ENCODE data around the gene MLANA.

MLANA gene, protein sequence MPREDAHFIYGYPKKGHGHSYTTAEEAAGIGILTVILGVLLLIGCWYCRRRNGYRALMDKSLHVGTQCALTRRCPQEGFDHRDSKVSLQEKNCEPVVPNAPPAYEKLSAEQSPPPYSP

DNA sequence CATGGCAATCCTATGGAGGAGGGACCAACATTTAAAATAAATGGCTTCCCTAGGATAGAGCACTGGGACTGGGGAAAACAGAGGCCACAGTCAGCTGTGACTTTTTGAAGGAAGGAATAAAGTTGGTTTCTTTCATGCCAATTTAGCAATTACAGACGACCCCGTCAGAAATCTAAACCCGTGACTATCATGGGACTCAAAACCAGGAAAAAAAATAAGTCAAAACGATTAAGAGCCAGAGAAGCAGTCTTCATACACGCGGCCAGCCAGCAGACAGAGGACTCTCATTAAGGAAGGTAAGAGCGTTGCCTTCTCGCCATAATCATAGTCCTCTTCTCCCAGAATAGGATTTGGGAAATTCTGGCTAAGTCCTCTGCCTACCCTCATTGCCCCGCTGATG lies at the start of gene MLANA:
Gene MLANA, plus strand, starts transcription at position 249 of the 400 bp plus-strand sequence. CDS start 1,586 bp downstream, outside the sequence.
- no peak for FAIRE-seq

DNA sequence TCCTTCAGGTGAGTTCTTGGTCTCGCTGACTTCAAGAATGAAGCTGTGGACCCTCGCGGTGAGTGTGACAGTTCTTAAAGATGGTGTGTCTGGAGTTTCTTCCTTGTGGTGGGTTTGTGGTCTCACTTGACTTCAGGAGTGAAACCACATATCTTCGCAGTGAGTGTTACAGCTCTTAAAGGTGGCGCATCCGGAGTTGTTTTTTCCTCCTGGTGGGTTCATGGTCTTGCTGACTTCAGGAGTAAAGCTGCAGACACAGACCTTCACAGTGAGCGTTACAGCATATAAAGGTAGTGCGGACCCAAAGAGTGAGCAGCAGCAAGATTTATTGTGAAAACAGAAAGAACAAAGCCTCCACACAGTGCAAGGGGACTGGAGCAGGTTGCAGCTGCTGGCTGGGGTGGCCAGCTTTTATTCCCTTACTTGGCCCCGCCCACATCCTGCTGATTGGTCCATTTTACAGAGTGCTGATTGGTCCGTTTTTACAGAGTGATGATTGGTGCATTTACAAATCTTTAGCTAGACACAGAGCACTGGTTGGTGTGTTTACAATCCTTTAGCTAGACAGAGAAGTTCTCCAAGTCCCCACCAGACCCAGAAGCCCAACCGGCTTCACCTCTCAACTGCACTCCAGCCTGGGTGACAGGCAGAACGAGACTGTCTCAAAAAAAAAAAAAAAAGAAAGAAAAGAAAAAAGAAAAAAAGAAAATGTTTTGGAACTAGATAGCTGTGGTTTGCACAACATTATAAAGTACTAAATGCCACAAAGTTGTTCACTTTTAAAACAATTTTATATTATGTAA lies 48.7 kb upstream of the MLANA start:
- FAIRE-seq, result no peak

DNA sequence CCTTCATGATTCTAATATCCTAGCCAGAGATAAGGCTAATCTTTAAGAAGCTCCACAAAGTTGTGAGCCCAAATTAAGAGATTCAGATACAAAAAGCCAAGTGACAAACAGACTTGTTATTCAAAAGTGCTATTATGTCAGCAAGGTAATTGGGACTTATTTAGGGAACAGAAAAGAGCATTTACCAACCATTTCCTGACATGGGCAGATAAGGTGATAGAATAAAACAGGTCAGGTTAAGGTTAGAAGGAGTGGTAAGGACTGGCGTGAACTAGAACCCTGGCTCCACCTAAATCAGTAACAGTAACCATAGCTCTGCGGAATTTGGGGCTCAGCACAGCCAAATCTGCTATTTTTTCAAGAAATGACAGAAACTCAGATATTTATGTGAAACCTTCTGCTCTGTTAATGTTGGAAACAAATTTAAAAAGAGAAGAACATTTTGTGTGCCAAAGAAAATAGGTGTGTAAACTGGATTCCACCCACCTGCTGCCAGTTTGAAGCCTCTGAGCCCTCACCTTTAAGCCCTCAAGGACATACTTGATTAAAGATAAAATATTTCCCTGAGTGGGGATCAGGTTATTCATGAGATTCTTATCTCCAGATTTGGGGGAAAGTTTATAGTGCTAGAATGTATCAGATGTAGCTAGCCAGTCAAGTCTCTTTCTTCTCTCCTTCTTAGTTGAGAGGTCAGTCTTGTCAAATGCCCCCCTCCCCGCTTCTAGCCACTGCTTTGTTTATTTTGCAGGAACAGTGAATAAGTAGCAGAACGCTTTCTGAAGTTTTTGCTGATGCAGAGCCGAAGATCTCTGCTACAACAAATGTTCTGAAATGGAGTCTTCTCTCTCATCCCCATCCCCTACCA lies 47.5 kb upstream of the MLANA start:
- no peak for FAIRE-seq

DNA sequence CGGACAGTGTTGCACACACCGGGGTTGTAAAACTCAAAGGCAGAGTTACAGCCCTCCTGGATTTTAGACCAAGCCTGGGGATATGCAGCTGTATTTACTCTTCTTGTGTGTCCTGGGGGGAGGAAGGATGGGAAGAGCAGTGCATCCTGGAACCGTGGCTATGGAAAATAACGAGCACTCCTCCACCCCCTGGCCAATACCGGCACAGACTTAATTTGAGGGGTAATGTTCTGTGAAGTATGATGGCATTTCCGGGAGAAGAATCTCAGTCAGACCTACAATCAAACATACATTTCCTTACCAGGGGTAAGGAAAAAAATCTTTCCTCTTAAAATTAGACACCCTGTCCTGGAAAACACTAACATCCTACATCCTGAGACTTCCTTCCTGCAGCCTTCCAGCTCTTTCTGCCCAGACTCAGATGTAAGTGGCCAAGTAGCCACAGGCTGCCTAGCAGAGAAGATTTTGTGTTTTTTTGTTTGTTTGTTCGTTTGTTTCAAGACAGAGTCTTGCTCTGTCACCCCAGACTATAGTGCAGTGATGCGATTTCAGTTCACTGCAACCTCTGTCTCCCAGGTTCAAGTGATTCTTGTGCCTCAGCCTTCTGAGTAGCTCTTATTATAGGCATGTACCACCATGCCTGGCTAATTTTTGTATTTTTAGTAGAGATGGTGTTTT lies 46.8 kb upstream of the MLANA start:
- FAIRE-seq, result no peak

DNA sequence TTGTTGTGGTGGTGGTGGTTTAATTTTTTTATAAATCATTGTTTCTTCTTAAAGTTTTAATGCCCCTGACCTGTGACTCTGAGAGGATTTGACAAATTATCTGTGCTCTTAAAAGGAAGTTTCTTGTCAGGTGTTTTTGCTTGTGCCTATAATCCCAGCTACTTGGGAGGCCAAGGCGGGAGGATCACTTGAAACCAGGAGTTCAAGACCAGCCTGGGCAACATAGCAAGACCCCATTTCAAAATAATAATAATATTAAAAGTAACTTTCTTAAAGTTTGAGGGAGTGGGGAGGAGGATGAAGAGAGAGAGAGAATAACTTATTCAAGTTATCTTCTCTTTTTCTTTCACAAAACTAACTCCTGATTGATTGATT lies 45.5 kb upstream of the MLANA start:
- FAIRE-seq, result no peak

DNA sequence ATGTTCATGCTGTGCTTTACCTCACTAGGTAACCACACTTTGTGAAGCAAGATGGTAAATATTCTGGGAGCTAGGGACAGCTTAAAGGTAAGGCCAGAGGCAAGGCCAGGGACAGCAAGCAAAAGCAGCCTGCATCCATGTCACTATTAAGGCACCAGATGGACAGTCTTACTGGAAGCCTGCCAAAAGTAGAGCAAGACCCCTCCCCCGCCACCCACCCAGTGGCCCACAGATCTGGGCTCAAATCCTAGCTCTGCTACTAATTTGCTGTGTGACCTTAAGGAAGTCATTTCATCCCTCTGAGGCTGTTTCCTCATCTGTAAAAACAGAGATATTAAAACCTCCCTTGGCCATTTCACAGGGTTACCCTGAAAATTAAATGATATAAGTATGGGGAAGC lies 44.6 kb upstream of the MLANA start:
- no peak for FAIRE-seq

DNA sequence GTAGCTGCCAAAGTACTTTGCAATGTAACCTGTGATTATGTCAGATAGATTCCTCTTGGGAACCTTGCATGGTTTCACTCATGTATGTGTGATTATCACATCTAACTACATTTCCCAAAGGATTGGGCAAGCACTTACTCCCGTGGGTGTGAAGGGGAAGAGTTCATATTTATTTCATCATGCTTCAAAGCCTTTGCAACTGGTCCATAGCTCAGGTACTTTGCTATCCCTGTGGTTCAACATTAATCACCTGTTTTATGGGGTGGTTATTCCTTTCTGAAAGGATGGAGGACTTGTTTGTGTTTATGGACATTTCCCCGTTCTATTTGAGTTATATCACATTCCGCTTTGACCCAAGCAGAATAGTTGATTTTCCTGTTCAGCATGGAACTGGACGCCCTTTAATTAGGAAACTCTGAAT lies 44.2 kb upstream of the MLANA start:
- no peak for FAIRE-seq

DNA sequence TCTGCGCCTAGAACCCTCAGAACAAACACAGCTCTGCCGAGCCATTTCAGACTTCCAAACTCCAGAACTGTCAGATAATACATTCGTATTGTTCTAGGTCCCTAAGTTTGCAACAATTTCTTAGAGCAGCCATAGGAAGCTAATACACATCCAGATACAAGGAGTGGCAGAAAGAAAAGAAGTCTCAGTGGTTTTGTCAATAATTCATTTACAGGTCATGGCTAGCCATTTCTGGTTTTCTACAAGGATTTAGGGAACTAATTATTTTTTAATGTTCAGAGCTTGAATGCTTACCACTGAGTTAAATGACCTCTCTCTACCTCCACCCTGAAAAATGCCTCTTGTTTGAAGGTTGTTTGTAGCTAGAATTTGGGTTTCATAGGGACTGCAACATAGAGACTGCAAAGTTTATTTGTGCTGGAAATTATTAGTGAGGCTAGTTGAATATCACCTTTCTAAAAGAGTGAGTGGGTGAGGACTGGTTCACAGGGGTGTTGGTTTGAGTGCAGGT lies 42.3 kb upstream of the MLANA start:
- FAIRE-seq, result no peak

DNA sequence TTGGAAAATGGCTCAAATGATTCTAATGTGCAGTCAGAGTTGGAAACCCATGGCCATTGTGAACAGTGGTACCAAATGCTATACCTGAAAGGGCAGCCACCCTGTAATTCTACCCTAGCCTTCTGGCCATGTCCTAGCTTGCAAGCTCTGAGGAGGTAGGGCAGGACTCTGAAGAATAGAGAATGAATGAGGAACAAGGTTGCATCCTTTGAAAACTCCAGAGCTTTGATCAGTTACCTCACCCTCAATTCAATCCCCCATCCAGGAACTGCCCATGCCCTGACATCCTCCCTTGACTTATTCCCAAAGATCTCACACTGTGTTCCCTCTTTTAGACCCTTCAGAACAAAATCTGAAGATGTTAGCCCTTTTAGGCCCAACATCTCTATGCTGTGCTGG lies 40.0 kb upstream of the MLANA start:
- no peak for FAIRE-seq

DNA sequence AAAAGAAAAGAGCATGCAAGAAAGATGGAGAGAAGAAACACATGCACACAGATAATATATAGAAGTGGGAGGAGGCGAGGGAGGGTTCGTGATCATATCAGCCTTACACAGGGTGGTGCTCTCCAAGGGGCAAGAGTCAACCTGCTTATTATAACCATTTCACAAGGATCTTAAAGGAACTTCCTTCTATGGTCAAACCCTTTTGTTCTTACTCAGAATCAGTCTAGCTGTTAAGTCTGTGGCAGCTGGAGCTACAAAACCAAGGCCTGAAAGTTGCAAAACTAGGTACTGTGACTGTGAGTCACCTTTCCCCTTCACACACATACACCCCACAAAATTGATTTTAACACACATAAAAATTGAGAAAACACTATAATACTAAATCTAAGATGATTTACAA lies 39.2 kb upstream of the MLANA start:
- FAIRE-seq, result no peak

DNA sequence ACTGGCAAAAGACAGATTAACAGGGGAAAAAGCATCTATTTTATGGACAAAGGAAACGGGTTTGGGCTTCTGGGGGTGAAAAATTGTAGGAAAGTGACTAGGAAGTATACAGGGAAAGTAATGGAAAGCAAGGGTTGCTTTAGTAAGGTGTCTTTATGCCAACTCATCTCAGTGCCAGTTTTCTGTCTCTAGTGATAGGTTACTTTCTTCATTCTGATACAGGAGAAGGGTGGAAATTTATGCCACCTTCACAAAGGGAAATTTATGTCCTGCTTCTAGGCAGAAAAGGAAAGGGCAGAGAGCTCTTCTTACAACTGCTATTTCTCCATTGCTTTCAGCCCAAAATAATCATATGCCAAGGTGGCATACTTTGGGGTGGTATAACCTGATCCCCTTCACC lies 37.7 kb upstream of the MLANA start:
- FAIRE-seq, result no peak

DNA sequence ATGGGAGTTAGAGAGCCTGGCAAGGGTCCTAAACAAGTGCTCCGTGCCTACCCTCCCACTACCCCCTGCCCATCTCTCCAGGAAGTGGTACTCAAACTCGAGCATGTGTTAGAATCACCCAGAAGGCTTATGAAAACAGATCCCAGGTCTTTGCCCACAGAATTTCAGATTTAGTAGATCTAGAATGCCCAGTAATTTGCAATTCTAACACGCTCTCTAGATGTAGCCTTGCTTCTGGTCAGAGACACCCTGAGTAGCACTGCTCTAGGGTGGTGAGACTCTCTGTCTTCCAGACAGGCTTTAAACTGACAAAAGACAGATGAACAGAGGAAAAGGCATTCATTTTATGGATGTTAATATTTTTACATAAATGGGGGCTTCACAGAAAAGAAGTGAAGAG lies 37.1 kb upstream of the MLANA start:
- FAIRE-seq, result no peak

DNA sequence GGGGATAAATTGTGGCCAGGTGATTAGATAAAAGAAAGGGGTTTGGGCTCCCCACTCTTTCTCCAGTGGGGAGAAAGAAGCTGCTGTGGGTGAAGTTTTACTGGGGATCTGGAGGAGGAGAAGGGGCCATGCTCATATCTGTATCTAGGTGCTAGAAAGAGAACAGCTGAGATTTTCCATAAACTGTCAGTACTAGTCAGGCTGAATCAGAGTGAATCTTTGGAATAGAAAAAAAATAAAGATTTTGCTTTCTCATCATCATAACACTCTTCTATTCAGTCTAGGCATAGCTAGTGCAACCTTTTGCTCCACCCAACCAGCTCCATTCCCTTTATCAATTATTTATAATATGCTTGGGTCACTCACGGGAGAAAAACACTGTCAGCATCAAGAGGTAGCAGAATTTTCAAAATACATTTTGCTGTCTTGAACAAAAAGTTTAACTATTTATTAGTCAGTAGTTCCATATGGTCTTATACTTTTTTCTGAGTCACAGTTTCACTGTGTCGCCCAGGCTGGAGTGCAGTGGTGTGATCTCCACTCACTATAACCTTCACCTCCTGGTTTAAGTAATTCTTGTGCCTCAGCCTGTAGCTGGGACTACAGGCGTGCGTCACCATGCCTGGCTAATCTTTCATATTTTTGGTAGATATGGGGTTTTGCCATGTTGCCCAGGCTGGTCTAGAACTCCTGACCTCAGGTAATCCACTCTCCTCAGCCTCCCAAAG lies 36.5 kb upstream of the MLANA start:
- FAIRE-seq, result no peak

DNA sequence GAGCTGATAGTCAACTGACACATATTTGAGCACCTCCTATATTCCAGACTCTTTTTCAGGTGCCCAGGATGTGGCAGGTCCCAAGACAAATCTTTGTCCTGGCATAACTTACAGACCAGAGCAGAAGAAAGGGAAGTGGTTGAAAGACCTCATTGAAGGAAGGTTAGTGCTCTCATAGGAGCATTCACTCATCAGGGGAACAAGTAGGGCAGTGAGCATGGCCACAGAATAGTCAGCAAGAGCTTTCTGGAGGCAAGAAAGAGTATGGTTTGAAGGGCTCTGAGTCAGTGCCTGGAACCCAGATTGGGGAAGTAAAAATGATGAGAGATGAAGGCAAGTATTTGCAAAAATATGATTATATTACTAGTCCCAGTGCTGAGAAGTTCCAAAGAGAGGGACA lies 32.8 kb upstream of the MLANA start:
- FAIRE-seq, result no peak

DNA sequence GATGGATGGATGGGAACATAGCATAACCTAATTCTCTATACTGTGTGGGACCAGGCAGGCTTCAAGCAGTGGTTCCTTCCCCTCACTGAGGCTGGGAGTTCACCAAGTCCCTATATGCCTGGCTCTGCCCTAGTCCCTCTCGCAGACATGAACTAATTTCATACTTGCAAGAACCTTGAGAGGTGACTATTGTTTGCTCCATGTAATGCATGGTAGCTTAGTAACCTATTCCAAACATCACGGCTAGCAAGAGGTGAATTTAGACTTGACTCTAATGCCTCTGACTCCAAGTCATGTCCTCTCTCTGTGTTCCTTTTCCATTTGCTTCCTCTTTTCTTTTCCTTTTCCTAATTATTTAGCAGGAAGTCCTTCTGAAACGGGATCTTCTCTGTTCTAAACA lies 31.9 kb upstream of the MLANA start:
- FAIRE-seq, result no peak

DNA sequence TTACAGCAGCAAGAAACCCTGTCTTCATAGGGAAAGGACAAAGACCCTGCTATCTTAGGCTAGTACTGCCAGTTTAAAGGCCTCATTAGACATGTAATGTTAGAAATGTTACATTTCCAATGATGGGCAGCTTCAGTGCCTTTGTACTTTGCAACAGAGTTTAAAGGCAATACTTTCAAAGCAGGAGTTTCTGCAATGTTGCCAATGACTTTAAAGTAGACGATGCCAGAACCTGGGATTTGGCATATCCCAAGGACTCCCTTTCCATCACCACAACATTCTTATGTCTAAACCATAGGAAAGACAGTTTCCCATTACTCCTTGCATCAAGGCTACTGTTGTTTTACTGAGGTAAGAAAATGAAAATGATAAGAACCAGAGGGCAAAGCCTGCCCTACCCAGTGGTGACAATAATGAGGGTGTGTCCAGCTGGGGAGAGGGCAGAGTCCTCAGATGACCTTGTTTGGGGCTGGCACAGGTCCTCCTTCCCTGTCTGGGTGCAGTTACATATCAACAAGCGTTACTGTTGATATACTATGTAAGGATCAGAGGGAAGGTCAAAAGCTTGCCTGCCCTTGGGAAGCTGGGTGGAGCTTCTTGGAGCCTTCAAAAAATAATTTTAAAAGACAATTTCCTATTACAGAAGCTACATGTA lies 27.5 kb upstream of the MLANA start:
- FAIRE-seq, result no peak

DNA sequence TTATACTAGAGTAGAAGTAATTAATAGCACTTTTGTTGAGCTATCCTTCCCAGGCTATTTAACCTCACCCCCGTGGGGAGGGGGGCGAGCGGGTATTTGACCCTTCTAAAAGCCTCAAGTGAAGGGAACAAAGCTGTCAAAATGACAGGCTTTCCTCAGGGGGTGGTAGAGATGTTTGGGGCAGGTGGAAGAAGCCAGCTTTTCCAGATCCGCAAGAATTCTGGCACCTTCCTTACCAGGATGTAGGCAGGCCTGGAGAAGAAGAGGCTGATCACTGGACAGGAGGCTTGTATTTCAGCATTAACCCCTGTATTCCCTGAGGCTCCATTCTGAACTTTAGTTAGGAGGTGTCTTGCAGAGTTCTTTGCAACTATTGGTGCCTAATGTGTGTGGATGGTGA lies 26.2 kb upstream of the MLANA start:
- no peak for FAIRE-seq

DNA sequence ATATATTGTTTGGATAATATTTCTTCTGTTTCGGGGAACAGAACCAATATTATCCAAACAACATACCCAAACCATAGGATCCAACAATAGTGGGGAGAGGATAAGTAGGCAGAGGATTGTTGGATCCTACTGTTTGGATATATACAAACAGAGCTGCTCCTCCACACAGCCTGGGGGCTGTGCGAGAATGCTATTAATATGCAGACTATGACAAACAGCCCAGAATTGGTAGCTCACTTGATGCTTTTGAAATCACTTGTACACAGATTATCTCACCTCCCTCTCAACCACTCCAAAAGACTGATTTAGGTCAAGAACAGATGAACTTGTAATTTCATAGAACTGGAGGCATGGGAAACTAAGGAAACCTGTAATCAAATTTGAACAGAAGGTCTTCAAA lies 24.4 kb upstream of the MLANA start:
- FAIRE-seq, result no peak

DNA sequence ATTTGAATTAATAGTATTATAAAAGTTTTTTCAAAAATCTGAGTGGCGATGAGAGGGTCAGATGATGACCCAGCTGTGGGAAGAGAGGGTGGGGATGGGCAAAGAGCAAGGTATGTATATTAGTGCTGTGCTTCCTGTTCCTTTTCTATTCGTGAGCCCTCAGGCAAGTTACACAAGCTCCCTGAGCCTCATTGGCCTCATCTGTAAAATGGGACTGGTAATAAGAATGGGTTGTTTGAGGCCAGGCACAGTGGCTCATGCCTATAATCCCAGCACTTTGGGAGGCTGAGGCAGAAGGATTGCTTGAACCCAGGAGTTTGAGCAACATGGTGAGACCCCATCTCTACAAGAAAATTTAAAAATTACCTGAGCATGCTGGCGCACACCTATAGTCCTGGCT lies 24.0 kb upstream of the MLANA start:
- no peak for FAIRE-seq

DNA sequence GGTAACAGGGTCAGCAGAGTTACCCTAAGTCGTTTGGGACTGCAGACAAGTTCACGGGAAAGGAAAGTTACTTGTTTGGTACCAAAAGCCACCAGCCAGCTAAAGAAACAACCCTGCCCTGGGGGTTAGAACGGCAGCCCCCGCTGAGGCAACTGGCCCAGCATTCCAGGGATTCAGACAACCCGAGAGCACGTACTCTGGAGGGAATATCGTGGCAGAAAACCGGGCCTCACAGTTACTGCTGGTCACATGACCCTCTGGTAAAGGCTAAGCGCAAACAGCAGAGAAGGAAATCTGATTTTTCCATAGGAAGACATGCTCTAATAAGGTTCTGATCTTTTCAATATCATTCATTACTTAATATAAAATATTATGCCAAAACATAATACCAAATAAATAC lies 22.5 kb upstream of the MLANA start:
- no peak for FAIRE-seq

DNA sequence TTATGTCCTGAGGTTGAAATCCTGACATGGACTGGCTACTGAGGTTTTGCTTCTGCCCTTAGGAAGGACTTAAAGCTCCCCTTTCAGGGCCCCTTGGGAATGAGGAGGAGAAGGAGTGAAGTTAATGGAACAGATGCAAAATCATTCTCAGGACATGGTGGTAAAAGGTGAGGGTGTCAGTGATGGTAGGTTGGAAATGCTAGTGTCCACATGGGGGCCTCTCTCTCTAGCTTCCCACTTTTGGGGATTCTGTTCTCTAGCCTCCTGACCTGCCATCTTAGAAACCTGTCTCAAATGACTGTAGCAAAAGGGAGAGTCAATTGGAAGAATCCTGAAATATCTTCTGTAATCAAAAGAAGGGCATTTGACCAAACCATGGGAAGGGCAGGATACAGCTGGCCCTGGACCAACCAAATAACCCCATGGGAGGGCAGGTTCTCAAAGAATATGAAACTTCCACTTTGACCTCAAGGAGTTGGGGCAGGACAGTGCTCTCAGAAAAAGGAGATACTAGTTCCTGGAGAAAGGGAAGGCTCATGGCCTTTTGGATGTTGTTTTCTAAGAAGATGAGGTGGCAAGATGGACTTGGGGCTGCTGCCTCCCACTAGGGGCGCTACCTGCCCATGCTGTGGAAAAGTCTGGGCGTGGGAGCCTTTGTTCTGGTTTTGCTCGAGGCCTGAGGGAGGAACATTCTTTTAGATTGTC lies 21.2 kb upstream of the MLANA start:
- FAIRE-seq, result no peak

DNA sequence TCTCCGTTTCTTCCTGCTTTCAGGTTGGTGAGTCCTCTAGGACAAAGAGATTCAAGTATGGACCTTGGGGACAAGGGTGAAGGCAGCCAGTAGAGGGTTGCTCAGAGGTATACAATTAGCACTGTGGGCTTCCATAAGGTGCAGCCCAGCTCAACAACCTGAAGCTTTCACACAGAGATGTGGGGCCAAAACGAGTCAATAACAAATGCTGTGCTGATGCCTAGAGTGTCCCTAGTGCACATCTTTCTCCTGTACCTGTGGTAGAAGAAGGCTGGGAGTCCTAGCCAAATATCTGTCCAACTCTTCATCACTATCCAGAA lies 20.7 kb upstream of the MLANA start:
- no peak for FAIRE-seq
